Upper lobe of right lung (tissue), 1 donor: Measurements from ENCODE around the gene STK33. TPM values are rescaled to one million over a fixed set of nuclear protein-coding genes. Genes with fewer than 3 reads are reported as not detected.
A peak's percentile ranks its signal among the peaks of the same experiment; 100 is the strongest.

Experiments
- ATAC-seq: fragments of 200-7000 bp; cut with Tn5 transposase; one replicate; pipeline ENCODE4 v1.9.1; 2020; ENCODE audit warnings: mild to moderate bottlenecking, moderate library complexity
- DNase-seq: peaks from one replicate; pipeline ENCODE4 v3.0.0-alpha.2; 2020
- H3K27ac ChIP-seq: fragments of 200-600 bp; one replicate; pipeline ENCODE4 v1.8.0; 2022
- H3K27me3 ChIP-seq: fragments of 200-600 bp; one replicate; pipeline ENCODE4 v1.8.0; 2022; ENCODE audit warnings: mild to moderate bottlenecking
- H3K36me3 ChIP-seq: fragments of 200-600 bp; one replicate; pipeline ENCODE4 v1.8.0; 2022
- H3K4me1 ChIP-seq: fragments of 200-600 bp; one replicate; pipeline ENCODE4 v1.8.0; 2022
- H3K4me3 ChIP-seq: fragments of 200-600 bp; one replicate; pipeline ENCODE4 v1.8.0; 2022; ENCODE audit warnings: mild to moderate bottlenecking
- H3K9me3 ChIP-seq: fragments of 200-600 bp; one replicate; pipeline ENCODE4 v1.8.0; 2022
- intact Hi-C: fragments of 100-400 bp; cut with DNase I; formaldehyde crosslinking; loops from one replicate; pipeline ENCODE4 v1.11.0; 2022
- total RNA-seq: library from RNA; stranded (reverse); fragmentation: NEBNext Ultra II Directional; extraction: Animal tissue kit (Norgen Biotek cat#: 25700); gene quantifications from one replicate; pipeline ENCODE4 v1.2.1, GENCODE V29; 2021
- TF ChIP-seq, protein P1 (sequence below): fragments of 200-600 bp; IDR thresholded peaks from one replicate; pipeline ENCODE4 v1.8.0; 2022; ENCODE audit warnings: antibody characterized with exemption
- donor health status: DM: no; HTN: yes; CAD: no; lungs with severe emphysema.

STK33 gene
- total RNA-seq, 1 donor from 2014 or later = 9.4 TPM

DNA sequence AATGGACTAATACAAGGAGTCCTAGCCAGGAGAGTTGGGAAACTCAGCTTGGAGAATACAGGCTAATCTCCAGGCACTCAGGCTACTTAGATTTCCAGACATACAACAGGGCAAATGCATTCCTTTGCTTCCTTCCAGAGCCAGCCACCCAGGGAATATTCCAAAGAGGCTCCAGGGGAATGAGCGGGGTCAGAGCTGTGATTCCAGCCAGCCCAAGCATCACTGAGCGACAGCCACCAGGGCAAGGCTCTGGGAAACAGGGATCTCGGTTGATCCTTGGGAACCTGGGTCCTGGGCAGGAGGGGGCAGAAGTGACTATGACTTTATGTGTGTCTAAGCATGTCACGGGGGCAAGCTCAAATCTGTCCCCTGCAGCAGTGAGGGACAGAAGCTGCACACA is 218.1 kb downstream of the STK33 start:
- Histone ChIP-seq H3K9me3 (no peaks in the 10 kb centered on the region), H3K36me3 (no peaks in the 10 kb centered on the region), H3K27me3 (no peaks in the 10 kb centered on the region), H3K27ac (no peak overlapping the region), H3K4me3 (no peak overlapping the region), H3K4me1 (no peaks in the 10 kb centered on the region)
- no peak for DNase-seq
- TF ChIP-seq, protein P1, sequence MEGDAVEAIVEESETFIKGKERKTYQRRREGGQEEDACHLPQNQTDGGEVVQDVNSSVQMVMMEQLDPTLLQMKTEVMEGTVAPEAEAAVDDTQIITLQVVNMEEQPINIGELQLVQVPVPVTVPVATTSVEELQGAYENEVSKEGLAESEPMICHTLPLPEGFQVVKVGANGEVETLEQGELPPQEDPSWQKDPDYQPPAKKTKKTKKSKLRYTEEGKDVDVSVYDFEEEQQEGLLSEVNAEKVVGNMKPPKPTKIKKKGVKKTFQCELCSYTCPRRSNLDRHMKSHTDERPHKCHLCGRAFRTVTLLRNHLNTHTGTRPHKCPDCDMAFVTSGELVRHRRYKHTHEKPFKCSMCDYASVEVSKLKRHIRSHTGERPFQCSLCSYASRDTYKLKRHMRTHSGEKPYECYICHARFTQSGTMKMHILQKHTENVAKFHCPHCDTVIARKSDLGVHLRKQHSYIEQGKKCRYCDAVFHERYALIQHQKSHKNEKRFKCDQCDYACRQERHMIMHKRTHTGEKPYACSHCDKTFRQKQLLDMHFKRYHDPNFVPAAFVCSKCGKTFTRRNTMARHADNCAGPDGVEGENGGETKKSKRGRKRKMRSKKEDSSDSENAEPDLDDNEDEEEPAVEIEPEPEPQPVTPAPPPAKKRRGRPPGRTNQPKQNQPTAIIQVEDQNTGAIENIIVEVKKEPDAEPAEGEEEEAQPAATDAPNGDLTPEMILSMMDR = no peak
- intact Hi-C loops = no loop called here
- ATAC-seq = no peak

DNA sequence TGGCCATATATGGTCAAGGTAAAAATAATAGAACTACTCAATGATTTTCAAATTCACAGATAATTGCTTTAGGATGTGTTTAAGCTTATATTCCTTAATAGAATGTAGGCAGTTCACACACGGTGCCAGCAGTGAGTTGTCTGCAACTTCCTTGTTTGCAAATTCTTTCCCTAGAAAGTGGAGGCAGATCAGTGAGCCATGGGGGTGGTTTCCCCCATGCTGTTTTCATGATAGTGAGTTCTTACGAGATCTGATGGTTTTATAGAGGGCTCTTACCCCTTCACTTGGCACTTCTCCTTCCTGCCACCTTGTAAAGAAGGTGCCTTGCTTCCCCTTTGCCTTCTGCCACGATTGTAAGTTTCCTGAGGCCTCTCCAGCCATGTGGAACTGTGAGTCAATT is 218.6 kb downstream of the STK33 start:
- Histone ChIP-seq H3K27me3 (no peaks in the 10 kb centered on the region), H3K27ac (no peak overlapping the region), H3K9me3 (no peaks in the 10 kb centered on the region), H3K36me3 (no peaks in the 10 kb centered on the region), H3K4me3 (no peak overlapping the region), H3K4me1 (no peaks in the 10 kb centered on the region)
- intact Hi-C loops = no loop called here
- TF ChIP-seq, protein P1 = no peak
- DNase-seq = no peak
- ATAC-seq = no peak

DNA sequence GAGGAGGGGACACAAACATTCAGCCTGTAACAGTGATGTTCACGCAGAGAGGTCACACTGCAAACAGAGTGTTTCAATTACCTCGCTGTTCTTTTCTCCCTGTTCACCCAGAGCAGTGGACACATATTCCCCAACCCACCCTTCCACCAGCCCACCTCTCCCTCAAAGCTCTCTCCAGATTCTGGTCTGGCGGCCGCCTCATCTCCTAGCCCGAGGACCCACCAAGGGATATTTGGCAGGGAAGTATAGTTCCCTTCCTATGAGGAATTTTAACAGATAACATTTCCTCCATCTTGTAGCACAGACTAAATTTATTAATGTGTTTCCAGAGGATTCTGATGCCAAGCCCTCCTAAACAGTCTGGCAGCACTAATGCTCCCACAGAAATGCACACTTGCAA is 219.3 kb downstream of the STK33 start:
- Histone ChIP-seq H3K4me1 (no peaks in the 10 kb centered on the region), H3K36me3 (no peaks in the 10 kb centered on the region), H3K4me3 (no peak overlapping the region), H3K9me3 (no peaks in the 10 kb centered on the region), H3K27me3 (no peaks in the 10 kb centered on the region), H3K27ac (no peak overlapping the region)
- intact Hi-C loops = no loop called here
- DNase-seq = no peak
- TF ChIP-seq, protein P1 = no peak
- ATAC-seq = no peak

DNA sequence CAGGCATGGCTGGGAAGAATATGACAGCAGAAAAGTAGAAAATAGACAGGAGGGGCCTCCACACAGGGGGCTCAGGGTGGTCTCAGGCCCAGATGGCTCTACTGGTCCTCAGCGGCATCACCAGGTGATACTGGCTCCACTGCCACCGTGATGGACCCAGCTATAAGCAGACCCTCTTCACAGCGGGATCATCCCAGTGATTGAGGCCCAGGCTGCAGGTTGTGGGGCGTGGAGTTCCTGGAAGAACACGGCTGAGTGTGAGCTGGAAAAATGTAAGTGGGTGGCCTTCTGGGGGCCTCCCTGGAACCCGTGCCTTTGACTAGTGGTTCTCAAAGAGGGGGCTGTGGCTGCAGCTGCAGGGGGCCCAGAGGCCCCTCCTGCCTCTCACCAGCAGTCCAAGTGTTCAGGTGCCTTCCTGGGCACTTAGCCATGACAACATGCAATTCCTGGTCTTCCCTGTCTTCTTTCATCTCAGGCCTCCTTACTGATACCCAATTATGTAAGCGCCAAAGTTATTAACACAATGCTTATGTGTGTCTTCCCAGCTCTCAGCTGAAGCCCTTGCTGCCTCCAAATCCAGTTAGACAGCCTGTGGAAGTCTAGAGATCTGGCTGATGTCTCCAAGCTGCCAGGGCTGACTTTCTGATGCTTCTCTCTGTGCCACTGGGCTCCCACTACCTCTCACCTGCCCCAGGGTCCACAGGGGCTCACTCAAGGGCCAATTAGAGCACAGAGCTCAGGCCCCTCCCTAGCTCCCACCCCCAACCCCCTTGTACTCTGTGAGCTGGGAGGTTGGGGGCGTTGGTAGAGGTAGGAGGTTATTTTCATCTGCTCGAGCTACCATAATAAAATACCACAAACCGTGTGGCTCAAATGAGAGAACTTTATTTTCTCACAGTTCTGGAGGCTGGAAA is 220.3 kb downstream of the STK33 start:
- DNase-seq (peak; percentile 51), ATAC-seq (no peak)
- Histone ChIP-seq H3K36me3 (no peaks in the 10 kb centered on the region), H3K4me1 (no peaks in the 10 kb centered on the region), H3K27ac (no peak overlapping the region), H3K27me3 (no peaks in the 10 kb centered on the region), H3K4me3 (no peak overlapping the region), H3K9me3 (no peaks in the 10 kb centered on the region)
- TF ChIP-seq, protein P1 = no peak
- intact Hi-C loops = no loop called here

DNA sequence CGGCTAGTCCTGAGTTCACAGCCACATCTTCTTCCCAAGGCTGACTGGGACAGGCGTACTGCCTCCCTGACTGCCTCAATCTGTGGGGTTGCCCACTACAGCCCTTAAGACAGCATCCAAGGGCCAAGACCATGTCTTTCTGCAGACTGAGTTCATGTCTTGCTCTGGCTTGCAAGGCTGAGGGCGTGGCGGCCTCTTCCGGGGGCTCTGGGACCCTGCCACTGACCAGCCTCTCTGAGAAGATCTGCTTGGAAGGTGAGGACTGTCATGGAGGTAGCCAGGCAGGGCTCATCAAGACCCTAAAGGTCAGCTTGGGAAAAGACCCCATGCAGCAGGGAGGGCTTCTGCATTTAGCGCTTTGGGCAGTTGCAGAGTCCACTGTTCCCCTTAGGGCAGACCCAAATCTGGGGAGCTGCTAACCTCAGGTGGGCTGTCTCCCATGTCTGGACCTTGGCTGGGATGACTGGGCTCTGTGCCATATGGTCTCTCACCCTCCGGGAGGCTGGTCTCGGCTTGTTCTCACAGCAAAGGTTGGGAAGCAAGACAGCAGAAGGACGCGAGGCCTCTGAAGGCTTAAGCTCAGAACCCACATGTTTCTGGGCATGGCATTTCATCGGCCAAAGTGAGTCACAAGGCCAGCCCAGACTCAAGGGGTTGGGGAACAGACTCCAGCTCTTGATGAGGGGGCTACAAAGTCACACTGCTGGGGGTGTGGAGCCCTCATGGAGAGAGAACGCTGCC is 221.2 kb downstream of the STK33 start:
- H3K9me3 ChIP-seq = no peaks in the 10 kb centered on the region
- peak; percentile 36 for DNase-seq
- H3K27me3 ChIP-seq = no peaks in the 10 kb centered on the region
- no peak for ATAC-seq
- intact Hi-C loops = no loop called here
- TF ChIP-seq, protein P1 = no peak
- no peak overlapping the region for H3K4me3 ChIP-seq
- no peak overlapping the region for H3K27ac ChIP-seq
- no peaks in the 10 kb centered on the region for H3K36me3 ChIP-seq
- H3K4me1 ChIP-seq = no peaks in the 10 kb centered on the region
